ENCODE results near the gene GRIN3B.
A peak's percentile ranks its signal among the peaks of the same experiment; 100 is the strongest.

Gene GRIN3B

DNA sequence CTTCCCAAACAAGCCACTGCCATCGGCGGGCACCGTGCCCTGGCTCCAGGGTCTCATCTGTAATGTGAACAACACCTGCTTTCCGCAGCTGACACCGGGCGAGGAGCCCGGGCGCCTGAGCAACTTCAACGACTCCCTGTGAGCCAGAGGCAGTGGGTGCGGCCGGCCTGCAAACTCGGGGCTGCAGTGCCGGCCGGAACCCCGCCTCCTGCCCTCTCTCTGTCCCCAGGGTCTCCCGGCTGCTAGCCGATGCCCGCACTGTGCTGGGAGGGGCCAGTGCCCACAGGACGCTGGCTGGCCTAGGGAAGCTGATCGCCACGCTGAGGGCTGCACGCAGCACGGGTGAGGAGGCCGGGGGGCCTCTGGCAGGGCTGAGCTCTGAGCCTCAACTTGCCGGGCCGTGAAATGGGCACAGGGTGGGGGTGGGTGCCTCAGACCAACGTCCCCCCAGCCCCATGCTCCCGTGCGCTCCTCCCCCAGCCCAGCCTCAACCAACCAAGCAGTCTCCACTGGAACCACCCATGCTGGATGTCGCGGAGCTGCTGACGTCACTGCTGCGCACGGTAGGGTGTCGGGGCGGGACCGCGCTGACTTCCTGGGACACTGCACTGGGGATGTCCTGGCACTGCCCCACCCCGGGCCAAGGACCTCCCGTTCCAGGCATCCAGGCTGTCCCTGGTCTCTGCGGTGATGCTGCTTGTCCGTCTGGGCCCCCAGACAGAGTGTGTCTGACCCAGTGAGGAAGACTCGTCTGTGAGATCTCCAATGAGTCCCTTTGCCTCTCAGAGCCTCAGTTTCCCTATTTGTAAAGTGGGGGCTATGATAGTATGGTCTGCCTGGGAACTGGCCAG is 41.8 kb downstream of the GRIN3B start:
- DNase-seq (ENCODE audit: low spot score) = peak; percentile 79

DNA sequence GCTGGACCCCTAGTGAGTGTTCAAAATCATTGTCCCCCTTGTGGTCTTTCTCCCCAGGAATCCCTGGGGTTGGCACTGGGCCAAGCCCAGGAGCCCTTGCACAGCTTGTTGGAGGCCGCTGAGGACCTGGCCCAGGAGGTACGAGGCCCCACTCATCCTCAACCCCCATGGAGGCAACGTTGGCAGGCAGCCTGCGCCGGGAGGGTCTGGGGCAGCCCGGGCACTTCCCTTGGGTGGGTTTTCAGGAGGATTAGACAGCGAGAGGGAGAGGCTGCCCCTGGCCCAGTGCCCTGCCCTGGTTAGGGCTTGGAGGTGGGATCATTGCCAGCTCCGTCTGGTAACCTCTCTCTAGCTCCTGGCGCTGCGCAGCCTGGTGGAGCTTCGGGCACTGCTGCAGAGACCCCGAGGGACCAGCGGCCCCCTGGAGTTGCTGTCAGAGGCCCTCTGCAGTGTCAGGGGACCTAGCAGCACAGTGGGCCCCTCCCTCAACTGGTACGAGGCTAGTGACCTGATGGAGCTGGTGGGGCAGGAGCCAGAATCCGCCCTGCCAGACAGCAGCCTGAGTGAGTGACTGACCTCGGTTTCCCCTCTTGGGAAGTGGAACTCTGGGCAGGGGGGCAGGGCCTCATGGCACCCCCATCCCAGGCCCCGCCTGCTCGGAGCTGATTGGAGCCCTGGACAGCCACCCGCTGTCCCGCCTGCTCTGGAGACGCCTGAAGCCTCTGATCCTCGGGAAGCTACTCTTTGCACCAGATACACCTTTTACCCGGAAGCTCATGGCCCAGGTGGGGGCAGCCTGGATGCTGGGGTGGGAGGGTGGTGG is 42.7 kb downstream of the GRIN3B start:
- peak; percentile 83 for DNase-seq (ENCODE audit: low spot score)

DNA sequence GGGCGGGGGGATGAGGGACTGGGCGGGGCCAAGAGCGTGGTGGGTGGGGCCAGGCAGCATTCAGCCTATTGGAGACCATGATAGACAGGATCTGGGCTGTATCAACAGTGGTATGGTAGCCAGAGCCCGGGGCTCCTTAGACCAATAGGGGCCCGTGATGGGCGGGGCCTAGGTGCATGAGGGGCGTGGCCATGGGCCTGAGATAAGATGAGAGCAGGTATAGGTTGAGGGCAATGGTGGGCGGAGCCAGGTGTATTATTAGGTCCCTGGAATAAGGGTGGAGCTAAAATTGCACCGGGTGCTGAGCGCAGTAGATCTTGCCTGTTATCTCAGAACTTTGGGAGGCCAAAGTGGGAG is 45.0 kb downstream of the GRIN3B start:
- DNase-seq (ENCODE audit: low spot score) = peak; percentile 63

DNA sequence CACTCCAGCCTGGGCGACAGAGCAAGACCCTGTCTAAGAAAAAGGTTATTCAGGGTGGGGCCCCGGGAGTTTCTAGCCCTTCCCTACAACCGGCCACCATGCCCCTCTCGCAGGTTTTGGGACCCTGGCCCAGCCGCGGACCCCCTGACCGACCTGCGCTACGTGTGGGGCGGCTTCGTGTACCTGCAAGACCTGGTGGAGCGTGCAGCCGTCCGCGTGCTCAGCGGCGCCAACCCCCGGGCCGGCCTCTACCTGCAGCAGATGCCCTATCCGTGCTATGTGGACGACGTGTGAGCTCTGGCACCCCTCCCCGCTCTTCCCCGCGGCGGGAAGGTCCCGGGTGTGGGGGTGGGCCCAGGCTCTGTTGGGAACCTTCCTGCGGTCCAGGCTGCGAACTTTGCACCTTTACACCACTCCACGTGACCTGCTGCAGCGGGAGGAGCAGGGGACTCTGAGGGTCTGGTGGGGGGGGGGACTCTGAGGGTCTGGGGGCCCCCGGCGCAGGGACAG is 46.0 kb downstream of the GRIN3B start:
- DNase-seq (ENCODE audit: low spot score) = no peak

DNA sequence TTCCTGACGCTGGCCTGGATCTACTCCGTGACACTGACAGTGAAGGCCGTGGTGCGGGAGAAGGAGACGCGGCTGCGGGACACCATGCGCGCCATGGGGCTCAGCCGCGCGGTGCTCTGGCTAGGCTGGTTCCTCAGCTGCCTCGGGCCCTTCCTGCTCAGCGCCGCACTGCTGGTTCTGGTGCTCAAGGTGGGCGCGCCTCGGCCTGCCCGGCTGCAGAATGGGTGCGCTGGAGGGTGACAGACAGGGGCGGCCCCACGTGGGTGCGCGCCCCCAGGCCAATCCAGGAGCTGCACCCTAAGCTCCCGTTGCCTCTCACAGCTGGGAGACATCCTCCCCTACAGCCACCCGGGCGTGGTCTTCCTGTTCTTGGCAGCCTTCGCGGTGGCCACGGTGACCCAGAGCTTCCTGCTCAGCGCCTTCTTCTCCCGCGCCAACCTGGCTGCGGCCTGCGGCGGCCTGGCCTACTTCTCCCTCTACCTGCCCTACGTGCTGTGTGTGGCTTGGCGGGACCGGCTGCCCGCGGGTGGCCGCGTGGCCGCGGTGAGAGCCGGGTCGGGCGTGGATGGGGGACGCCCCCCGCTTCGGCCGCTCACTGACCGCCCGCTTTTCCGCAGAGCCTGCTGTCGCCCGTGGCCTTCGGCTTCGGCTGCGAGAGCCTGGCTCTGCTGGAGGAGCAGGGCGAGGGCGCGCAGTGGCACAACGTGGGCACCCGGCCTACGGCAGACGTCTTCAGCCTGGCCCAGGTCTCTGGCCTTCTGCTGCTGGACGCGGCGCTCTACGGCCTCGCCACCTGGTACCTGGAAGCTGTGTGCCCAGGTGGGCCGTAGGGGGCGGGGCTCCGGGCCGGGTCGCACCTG is 46.8 kb downstream of the GRIN3B start:
- DNase-seq (ENCODE audit: low spot score) = no peak

DNA sequence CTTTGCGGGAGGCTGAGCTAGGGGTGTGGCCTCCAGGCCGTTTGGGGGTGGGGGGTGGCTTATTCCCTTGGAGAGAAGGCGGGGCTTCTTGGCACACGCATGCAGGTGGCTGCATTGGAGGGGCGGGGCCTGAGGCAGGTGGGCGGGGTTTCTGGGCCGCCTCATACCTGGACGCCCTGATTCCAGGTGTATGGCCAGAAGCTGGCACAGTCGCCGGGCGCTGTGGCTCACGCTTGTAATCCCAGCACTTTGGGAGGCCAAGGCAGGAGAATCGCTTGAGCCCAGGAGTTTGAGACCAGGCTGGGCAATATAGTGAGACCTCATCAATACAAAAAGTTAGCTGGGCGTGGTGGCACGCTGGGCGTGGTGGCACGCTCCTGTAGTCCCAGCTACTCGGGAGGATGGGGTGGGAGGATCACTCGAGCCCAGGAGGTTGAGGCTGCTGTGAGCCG is 47.5 kb downstream of the GRIN3B start:
- no peak for DNase-seq (ENCODE audit: low spot score)

DNA sequence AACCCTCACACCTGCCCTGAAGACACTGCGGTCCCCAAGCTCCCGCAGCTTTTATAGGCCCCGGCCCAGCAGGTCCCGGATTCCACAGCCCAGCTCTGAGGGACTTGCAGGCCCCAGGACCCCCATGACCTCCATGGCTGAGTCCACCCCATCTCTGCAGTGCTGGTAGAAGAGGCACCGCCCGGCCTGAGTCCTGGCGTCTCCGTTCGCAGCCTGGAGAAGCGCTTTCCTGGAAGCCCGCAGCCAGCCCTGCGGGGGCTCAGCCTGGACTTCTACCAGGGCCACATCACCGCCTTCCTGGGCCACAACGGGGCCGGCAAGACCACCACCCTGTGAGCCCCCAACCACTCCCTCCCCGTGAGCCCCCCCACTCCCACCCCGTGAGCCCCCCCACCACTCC is 48.9 kb downstream of the GRIN3B start:
- DNase-seq (ENCODE audit: low spot score) = no peak

DNA sequence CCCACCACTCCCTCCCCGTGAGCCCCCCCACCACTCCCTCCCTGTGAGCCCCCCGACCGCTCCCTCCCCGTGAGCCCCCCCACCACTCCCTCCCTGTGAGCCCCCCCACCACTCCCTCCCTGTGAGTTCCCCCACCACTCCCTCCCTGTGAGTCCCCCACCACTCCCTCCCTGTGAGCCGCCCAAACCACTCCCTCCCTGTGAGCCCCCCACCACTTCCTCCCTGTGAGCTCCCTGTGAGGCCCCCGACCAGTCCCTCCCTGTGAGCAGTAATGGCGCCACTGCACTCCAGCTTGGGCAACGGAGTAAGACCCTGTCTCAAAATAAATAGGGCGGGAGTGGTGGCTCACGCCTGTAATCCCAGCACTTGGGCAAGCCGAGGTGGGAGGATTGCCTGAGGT is 49.6 kb downstream of the GRIN3B start:
- DNase-seq (ENCODE audit: low spot score) = no peak

DNA sequence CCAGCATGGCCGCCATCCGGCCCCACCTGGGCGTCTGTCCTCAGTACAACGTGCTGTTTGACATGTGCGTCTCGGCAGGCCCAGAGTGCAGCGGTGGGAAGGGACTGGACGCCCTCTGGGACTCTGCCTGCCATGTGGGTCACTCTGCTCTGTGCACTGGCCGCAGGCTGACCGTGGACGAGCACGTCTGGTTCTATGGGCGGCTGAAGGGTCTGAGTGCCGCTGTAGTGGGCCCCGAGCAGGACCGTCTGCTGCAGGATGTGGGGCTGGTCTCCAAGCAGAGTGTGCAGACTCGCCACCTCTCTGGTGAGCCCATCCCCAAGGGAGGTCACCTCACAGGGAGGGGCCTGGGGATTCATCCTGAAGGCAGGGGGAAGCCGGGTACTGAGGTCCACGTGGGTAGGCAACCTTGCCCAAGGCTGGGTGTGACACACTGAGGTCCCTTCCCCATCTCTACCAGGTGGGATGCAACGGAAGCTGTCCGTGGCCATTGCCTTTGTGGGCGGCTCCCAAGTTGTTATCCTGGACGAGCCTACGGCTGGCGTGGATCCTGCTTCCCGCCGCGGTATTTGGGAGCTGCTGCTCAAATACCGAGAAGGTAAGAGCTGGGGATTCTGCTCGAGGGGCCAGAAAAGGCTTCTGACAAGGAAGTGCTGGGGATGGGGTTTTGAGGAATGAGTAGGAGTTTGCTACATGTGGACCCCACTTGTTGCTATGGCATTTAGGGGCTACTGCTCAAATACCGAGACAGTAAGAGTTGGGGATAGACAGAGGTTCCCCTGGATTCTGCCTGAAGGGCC is 51.0 kb downstream of the GRIN3B start:
- DNase-seq (ENCODE audit: low spot score) = no peak

DNA sequence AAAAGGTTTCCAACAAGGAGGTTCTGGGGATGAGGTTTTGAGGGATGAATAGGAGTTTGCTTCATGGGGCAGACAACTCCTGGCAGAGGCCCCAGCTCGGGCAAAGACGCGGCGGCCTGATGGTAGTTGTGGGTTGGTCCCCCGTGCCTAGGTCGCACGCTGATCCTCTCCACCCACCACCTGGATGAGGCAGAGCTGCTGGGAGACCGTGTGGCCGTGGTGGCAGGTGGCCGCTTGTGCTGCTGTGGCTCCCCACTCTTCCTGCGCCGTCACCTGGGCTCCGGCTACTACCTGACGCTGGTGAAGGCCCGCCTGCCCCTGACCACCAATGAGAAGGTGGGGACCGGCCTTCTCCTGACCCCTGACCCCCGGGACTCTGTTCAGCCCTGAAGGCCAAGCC is 51.6 kb downstream of the GRIN3B start:
- no peak for DNase-seq (ENCODE audit: low spot score)

DNA sequence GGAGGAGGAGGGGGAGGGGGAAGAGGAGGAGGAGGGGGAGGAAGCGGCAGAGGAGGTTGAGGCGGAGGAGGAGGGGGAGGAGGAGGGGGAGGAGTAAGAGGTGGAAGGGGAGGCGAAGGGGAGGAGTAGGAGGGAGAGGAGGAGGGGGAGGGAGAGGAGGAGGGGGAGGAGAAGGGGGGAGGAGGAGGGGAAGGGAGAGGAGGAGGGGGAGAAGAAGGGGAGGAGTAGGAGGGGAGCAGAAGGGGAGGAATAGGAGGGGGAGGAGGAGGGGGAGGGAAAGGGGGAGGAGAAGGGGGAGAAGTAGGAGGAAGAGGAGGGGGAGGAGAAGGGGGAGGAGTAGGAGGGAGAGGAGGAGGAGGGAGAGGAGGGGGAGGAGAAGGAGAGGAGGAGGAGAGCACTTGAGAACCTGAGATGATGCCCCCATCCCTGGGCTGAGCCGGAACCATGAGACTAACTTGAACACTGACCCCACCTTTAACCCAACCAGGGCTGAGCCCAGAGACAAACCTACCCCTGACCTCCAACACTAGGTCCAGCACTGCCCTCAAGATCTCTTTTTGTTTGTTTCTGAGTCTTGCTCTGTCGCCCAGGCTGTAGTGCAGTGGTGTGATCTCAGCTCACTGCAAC is 52.2 kb downstream of the GRIN3B start:
- no peak for DNase-seq (ENCODE audit: low spot score)

DNA sequence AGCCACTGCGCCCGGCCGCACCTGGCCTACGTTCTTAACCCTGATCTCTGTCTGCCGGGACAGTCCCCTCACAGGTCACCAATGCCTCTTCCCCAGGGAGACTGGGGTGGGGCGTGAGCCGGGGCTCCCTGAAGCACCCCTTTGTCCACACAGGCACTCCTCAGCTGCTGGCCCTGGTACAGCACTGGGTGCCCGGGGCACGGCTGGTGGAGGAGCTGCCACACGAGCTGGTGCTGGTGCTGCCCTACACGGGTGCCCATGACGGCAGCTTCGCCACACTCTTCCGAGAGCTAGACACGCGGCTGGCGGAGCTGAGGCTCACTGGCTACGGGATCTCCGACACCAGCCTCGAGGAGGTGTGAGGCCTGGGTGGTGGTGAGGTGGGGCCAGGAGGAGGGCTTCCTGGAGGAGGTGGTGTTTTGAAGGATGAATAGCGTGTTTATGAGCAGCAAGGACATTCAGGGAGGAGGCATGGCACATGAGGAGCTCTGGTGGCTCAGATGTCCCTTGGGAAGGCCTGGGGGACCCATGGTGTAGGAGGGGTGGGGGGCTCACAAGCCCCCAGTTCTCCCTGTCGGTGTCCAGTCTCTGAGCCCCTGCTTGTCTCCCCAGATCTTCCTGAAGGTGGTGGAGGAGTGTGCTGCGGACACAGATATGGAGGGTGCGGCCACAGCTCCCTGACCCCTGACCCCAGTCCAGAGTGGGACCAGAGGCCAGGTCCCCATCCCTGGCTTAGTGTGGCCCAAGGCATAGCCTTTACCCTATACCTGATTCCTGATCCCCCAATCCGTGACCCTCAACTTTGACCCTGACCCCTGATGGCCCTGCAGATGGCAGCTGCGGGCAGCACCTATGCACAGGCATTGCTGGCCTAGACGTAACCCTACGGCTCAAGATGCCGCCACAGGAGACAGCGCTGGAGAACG is 53.2 kb downstream of the GRIN3B start:
- DNase-seq (ENCODE audit: low spot score) = no peak

DNA sequence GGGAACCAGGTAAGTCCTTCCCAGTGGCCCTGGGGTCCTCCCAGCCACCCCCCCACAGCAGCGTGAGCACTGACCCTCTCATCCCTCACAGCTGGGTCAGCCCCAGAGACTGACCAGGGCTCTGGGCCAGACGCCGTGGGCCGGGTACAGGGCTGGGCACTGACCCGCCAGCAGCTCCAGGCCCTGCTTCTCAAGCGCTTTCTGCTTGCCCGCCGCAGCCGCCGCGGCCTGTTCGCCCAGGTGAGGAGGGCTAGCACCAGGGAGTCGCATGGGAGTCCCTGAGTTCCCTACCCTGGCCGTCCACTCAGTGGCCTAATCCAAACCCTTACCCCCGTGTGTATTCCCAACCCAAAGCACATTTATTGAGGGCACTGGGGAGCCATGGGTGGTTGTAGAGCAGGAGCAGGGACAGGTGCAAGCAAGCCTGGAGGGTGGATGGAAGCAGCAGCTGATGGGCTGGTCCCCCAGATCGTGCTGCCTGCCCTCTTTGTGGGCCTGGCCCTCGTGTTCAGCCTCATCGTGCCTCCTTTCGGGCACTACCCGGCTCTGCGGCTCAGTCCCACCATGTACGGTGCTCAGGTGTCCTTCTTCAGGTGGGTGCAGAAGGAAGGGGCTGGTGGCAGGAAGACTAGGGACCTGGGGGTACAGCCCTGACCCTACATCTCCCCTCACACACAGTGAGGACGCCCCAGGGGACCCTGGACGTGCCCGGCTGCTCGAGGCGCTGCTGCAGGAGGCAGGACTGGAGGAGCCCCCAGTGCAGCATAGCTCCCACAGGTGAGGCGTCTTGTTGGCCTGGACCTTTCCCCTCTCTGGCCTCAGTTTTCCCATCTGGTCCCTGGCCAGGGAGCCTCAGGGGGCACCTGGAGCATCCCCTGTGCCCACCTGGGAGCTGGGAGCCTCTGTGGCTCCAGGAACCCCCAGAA is 54.1 kb downstream of the GRIN3B start:
- no peak for DNase-seq (ENCODE audit: low spot score)

DNA sequence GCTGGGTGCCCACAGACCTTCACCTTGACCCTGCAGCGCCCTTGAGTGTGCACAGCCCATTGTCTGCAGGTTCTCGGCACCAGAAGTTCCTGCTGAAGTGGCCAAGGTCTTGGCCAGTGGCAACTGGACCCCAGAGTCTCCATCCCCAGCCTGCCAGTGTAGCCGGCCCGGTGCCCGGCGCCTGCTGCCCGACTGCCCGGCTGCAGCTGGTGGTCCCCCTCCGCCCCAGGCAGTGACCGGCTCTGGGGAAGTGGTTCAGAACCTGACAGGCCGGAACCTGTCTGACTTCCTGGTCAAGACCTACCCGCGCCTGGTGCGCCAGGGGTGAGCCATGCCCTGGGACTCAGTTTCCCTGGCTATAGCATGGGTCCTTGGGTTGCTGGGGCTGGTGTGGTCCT is 54.8 kb downstream of the GRIN3B start:
- no peak for DNase-seq (ENCODE audit: low spot score)

DNA sequence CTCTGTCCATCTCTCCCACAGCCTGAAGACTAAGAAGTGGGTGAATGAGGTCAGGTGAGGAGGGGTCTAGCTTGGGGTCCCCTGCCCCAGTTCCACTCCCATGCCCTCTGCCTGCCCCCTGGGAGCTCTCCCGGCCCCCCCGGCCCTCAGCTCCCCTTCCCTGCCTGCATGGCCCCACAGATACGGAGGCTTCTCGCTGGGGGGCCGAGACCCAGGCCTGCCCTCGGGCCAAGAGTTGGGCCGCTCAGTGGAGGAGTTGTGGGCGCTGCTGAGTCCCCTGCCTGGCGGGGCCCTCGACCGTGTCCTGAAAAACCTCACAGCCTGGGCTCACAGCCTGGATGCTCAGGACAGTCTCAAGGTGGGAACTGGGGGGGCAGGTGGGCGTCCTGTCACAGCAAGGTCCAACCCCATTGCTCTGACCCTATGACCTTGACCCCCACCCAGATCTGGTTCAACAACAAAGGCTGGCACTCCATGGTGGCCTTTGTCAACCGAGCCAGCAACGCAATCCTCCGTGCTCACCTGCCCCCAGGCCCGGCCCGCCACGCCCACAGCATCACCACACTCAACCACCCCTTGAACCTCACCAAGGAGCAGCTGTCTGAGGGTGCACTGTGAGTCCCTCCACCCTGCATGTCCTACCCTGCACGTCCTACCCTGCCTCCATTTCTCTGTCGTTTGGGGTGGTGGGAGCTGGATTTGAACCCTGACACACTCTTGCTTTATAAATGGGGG is 55.8 kb downstream of the GRIN3B start:
- no peak for DNase-seq (ENCODE audit: low spot score)

DNA sequence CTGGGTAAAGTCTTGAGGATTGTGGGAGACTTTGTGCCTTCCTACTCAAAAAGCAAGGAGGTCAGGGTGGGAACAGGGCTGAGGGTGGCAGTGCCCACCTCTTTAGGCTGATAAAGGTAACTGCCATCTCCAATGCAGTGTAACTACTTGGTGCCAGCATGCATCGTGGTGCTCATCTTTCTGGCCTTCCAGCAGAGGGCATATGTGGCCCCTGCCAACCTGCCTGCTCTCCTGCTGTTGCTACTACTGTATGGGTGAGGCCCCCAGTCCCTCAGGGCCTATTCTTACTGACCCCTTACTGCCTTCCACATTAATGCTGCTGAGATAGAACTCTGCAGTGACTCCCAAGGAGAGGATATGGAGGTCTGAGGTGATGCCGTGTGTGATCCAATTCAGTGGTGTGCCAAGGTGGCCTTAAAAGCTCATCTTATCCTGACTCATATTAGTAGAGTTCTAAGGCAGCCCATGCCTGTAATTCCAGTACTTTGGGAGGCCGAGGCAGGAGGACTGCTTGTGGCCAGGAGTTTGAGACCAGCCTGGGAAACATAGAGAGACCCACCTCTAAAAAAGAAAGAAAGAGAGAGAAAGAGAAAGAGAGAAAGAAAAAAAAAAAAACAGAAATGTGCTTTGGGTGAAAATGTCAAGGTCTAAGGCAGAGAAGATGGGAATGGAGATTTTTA is 57.1 kb downstream of the GRIN3B start:
- no peak for DNase-seq (ENCODE audit: low spot score)

DNA sequence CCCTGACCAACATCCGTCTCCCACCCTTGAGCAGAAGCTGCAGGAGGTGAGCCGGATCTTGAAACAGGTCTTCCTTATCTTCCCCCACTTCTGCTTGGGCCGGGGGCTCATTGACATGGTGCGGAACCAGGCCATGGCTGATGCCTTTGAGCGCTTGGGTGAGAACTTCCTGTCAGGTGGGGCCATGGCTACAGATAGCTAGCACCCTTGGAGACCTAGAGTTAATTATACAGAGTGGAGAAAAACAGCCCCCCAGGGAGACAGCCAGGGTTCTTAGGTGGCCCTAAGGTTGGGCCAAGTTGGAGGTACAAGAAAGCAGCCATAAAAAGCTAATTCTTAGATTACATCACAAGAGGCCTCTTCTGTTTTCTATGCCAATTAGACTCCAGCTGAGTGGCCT is 57.9 kb downstream of the GRIN3B start:
- DNase-seq (ENCODE audit: low spot score) = no peak

Data from D341Med (cell line).